C4-2B (cell line): ENCODE results near the gene UPK3BL1.
"Not testable (repeated sequence)": the region's sequence is repeated elsewhere in the genome, so short reads cannot be mapped to it uniquely, and the experiment has no call there.

ENCODE experiments used
- ZFX ChIP-seq: fragments of 450-650 bp; IDR thresholded peaks from 2 replicates; pipeline ENCODE4 v1.6.1; 2017
- TF ChIP-seq, protein P1 (sequence below): fragments of 450-650 bp; conservative IDR thresholded peaks from 2 replicates; pipeline ENCODE4 v1.5.1; 2017; ENCODE audit warnings: mild to moderate bottlenecking

DNA sequence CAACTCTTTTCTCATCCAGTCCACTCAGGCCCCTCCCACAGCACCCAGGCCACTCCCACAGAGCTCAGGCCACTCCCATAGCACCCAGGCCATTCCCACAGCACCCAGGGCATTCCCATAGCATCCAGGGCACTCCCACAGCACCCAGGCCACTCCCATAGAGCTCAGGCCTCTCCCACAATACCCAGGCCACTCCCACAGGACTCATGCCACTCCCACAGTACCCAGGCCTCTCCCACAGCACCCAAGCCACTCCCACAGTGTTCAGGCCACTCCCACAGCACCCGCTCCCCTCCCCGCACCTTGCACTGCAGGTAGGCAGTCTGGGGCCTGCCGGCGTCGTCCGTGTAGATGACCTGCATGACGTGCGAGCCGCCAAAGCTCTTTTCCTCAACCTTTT, 52.7 kb downstream of the UPK3BL1 start:
- TF ChIP-seq, protein P1, sequence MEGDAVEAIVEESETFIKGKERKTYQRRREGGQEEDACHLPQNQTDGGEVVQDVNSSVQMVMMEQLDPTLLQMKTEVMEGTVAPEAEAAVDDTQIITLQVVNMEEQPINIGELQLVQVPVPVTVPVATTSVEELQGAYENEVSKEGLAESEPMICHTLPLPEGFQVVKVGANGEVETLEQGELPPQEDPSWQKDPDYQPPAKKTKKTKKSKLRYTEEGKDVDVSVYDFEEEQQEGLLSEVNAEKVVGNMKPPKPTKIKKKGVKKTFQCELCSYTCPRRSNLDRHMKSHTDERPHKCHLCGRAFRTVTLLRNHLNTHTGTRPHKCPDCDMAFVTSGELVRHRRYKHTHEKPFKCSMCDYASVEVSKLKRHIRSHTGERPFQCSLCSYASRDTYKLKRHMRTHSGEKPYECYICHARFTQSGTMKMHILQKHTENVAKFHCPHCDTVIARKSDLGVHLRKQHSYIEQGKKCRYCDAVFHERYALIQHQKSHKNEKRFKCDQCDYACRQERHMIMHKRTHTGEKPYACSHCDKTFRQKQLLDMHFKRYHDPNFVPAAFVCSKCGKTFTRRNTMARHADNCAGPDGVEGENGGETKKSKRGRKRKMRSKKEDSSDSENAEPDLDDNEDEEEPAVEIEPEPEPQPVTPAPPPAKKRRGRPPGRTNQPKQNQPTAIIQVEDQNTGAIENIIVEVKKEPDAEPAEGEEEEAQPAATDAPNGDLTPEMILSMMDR, result not testable (repeated sequence)
- TF ChIP-seq ZFX, result not testable (repeated sequence)
